ENCODE results near the gene HACD3. TPM values are rescaled to one million over a fixed set of nuclear protein-coding genes. Genes with fewer than 3 reads are reported as not detected.

Gene HACD3
- total and polyA plus RNA-seq, 2 of the 13 experiments (the other 11 are each of a cell fraction or from before 2014, with no cell fraction given): 73.6 to 161 TPM

DNA sequence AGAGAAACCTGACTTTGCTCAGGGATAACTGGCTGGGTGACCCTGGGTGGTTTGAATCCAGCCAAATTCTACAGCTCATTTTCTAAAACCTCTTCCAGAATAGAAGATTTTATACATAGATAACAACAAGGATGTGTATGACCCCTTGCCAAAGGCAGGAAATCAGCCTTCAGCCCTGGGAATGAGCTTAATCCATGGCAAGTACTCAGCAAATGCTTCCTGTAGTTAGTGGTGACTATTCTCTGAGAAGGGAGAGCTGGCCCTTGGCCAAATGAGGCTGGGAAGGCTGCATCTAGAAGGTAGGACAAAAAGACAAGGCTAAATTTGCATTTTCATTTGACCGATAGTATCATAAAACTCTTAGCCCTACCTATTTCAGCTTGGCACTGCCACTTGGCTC is 4.6 kb upstream of the HACD3 start (continued):
- TF ChIP-seq PITX1 (CRISPR knock-in tag; IDR thresholded peaks at IDR 0.05): no peak

DNA sequence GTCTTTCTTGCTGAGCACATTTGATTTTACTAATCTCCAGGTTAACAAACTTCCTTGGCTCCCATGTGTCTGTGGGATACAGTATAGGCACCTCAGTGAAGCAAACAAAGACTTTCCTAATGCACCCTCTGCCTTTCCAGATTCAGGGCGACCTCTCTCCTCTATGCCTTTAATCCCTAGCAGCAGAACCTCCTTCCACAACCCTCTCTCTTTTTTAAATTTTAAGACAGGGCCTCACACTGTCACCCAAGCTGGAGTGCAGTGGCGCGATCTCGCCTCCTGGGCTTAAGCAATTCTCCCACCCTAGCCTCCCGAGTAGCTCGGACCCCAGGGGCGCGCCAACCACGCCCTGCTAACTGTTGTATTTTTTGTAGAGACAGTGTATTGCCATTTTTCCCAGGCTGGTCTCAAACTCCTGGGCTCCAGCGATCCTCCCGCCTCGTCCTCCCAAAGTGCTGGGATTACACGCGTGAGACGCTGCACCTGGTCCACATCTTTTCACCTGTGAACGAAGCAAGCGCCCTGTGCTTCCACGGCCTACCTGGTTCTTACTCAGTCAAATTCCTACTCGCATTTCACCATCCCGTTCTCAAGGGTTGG is 1.7 kb upstream of the HACD3 start:
- Histone ChIP-seq H2AFZ (ENCODE audit: low read length) (no peak overlapping the region), H3K27me3 (ENCODE audit: control insufficient read depth in 1 of 2, insufficient read depth in 2 of 2, low read length in 2 of 2) (no peaks in the 10 kb centered on the region), H3K4me3 (replicated peaks in 1 of 3; ENCODE audit: insufficient read depth in 1 of 3, low read depth in 2 of 3, low read length in 3 of 3) (no peak overlapping the region), H3K36me3 (replicated peaks in 1 of 2; ENCODE audit: control insufficient read depth in 1 of 2, insufficient read depth in 2 of 2, low read length in 2 of 2) (no peaks in the 10 kb centered on the region), H3K9me3 (ENCODE audit: low read length) (no peaks in the 10 kb centered on the region), H3K79me2 (ENCODE audit: insufficient read depth, low read length) (peaks cover 28% of the 10 kb centered on the region), H3K4me2 (ENCODE audit: low read depth, low read length) (0 out of 2 replicates have a peak overlapping the region, but pooled peaks have one; percentile 5), H3K9ac (ENCODE audit: insufficient read depth, low read depth, low read length) (no peak overlapping the region), H4K20me1 (ENCODE audit: insufficient read depth, low read length) (peaks cover 9% of the 10 kb centered on the region; the same call in 1 of the 2 replicates), H3K4me1 (ENCODE audit: insufficient read depth, low read length) (peaks cover 52% of the 10 kb centered on the region), H3K27ac (ENCODE audit: extremely low read length, insufficient read depth, low read length) (no peak overlapping the region)
- TF ChIP-seq IKZF1 (IDR thresholded peaks at IDR 0.05) (no peak), ZNF766 (CRISPR knock-in tag; IDR thresholded peaks at IDR 0.05; ENCODE audit: borderline replicate concordance) (no peak), ZBTB3 (CRISPR knock-in tag; IDR thresholded peaks at IDR 0.05; ENCODE audit: borderline replicate concordance, low read depth) (no peak), RFXANK (CRISPR knock-in tag; IDR thresholded peaks at IDR 0.05) (no peak), CAMTA2 (CRISPR knock-in tag; IDR thresholded peaks at IDR 0.05; ENCODE audit: borderline replicate concordance) (no peak), KDM6A (CRISPR knock-in tag; IDR thresholded peaks at IDR 0.05; ENCODE audit: low read depth) (no peak)
- TF ChIP-seq, protein P1, sequence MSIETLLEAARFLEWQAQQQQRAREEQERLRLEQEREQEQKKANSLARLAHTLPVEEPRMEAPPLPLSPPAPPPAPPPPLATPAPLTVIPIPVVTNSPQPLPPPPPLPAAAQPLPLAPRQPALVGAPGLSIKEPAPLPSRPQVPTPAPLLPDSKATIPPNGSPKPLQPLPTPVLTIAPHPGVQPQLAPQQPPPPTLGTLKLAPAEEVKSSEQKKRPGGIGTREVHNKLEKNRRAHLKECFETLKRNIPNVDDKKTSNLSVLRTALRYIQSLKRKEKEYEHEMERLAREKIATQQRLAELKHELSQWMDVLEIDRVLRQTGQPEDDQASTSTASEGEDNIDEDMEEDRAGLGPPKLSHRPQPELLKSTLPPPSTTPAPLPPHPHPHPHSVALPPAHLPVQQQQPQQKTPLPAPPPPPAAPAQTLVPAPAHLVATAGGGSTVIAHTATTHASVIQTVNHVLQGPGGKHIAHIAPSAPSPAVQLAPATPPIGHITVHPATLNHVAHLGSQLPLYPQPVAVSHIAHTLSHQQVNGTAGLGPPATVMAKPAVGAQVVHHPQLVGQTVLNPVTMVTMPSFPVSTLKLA (IDR thresholded peaks at IDR 0.05): no peak
- TF ChIP-seq, protein P2, sequence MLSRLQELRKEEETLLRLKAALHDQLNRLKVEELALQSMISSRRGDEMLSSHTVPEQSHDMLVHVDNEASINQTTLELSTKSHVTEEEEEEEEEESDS (CRISPR knock-in tag; IDR thresholded peaks at IDR 0.05; ENCODE audit: borderline replicate concordance): no peak
- ATAC-seq: no peak
- intact Hi-C loops (cut with micrococcal nuclease; ENCODE audit: unreplicated experiment): no loop called here
- 82% methylated on average over 20 of the region's 20 CpGs for WGBS (ENCODE audit: low lambda C conversion rate)
- ChIA-PET POLR2A (no interaction called here), CTCF (ENCODE audit: low intra/inter-chr PET ratio, low total read pairs) (no interaction called here)
- FAIRE-seq: no peak
- in situ Hi-C loops (cut with HindIII; ENCODE audit: extremely low pct_ligation_motif_present, low pct_unique_long_range_greater_than_20kb): no loop called here
- no peak for DNase-seq (ENCODE audit: low spot score)
- BruUV-seq (replicated peaks): no TSS peak

Data from HepG2 (cell line).